ENCODE results near the gene TEDC2. TPM values are rescaled to one million over a fixed set of nuclear protein-coding genes. Genes with fewer than 3 reads are reported as not detected.
A peak's percentile ranks its signal among the peaks of the same experiment; 100 is the strongest.

Gene TEDC2
- total RNA-seq, 1 experiment from 2014 or later: 28.2 TPM

GRCh38 chr16:2468725-2469398 is 9.0 kb downstream of the TEDC2 start:
- H3K36me3 Mint-ChIP-seq (ENCODE audit: insufficient read depth, unreplicated experiment): peaks cover 40% of the 10 kb centered on the region
- CTCF ChIA-PET: interaction anchor here (0.6 to 1.0 kb wide), 3 partner anchors 9 to 220 kb away, joined by 3 to 6 read pairs (median 4); partner anchors contain the start of gene TEDC2
- H3K4me1 Mint-ChIP-seq (ENCODE audit: low read depth, unreplicated experiment): peaks cover 15% of the 10 kb centered on the region
- DNase-seq: no peak
- intact Hi-C loops (cut with micrococcal nuclease; ENCODE audit: unreplicated experiment): no loop called here
- no peak overlapping the region for H3K27ac Mint-ChIP-seq (ENCODE audit: unreplicated experiment)
- TF ChIP-seq CTCF (IDR thresholded peaks at IDR 0.05; ENCODE audit: unreplicated experiment): no peak
- no peaks in the 10 kb centered on the region for H3K9me3 Mint-ChIP-seq (ENCODE audit: low read depth, unreplicated experiment)
- peaks cover 44% of the 10 kb centered on the region for H3K27me3 Mint-ChIP-seq (ENCODE audit: unreplicated experiment)
- peak overlapping the region; percentile 74 for H3K4me3 Mint-ChIP-seq (ENCODE audit: low read depth, unreplicated experiment)
- BruUV-seq (replicated peaks): no TSS peak

- Mint-ChIP-seq H3K4me3 (ENCODE audit: low read depth, unreplicated experiment) (no peak overlapping the region), H3K27me3 (ENCODE audit: unreplicated experiment) (peaks cover 44% of the 10 kb centered on the region), H3K9me3 (ENCODE audit: low read depth, unreplicated experiment) (no peaks in the 10 kb centered on the region), H3K27ac (ENCODE audit: unreplicated experiment) (no peak overlapping the region), H3K36me3 (ENCODE audit: insufficient read depth, unreplicated experiment) (peaks cover 45% of the 10 kb centered on the region), H3K4me1 (ENCODE audit: low read depth, unreplicated experiment) (peaks cover 15% of the 10 kb centered on the region)
- intact Hi-C loops (cut with micrococcal nuclease; ENCODE audit: unreplicated experiment): no loop called here
- CTCF ChIA-PET: interaction anchor here (0.8 kb wide), 1 partner anchor 10 kb away, joined by 3 read pairs; the partner anchor contains the start of gene TEDC2
- TF ChIP-seq CTCF (IDR thresholded peaks at IDR 0.05; ENCODE audit: unreplicated experiment): no peak
- no TSS peak for BruUV-seq (replicated peaks)
- no peak for DNase-seq
These were observed 9.7 kb downstream of the TEDC2 start for GRCh38 chr16:2469399-2470233.

GRCh38 chr16:2470234-2470601 is 10.3 kb downstream of the TEDC2 start:
- peaks cover 50% of the 10 kb centered on the region for H3K36me3 Mint-ChIP-seq (ENCODE audit: insufficient read depth, unreplicated experiment)
- peaks cover 15% of the 10 kb centered on the region for H3K4me1 Mint-ChIP-seq (ENCODE audit: low read depth, unreplicated experiment)
- H3K27ac Mint-ChIP-seq (ENCODE audit: unreplicated experiment): no peak overlapping the region
- intact Hi-C loops (cut with micrococcal nuclease; ENCODE audit: unreplicated experiment): no loop called here
- BruUV-seq (replicated peaks): no TSS peak
- no peak for TF ChIP-seq CTCF (IDR thresholded peaks at IDR 0.05; ENCODE audit: unreplicated experiment)
- no peak overlapping the region for H3K4me3 Mint-ChIP-seq (ENCODE audit: low read depth, unreplicated experiment)
- CTCF ChIA-PET: interaction anchor here (0.8 kb wide), 1 partner anchor 10 kb away, joined by 3 read pairs; the partner anchor contains the start of gene TEDC2
- no peak for DNase-seq
- peaks cover 44% of the 10 kb centered on the region for H3K27me3 Mint-ChIP-seq (ENCODE audit: unreplicated experiment)
- no peaks in the 10 kb centered on the region for H3K9me3 Mint-ChIP-seq (ENCODE audit: low read depth, unreplicated experiment)

GRCh38 chr16:2470603-2471015 is 10.7 kb downstream of the TEDC2 start:
- CTCF ChIA-PET: interaction anchor here (0.7 to 0.8 kb wide), 2 partner anchors 11 to 127 kb away, joined by 3 to 9 read pairs; partner anchors contain the start of gene TEDC2
- peaks cover 15% of the 10 kb centered on the region for H3K4me1 Mint-ChIP-seq (ENCODE audit: low read depth, unreplicated experiment)
- no peak for DNase-seq
- H3K9me3 Mint-ChIP-seq (ENCODE audit: low read depth, unreplicated experiment): no peaks in the 10 kb centered on the region
- intact Hi-C loops (cut with micrococcal nuclease; ENCODE audit: unreplicated experiment): no loop called here
- peaks cover 44% of the 10 kb centered on the region for H3K27me3 Mint-ChIP-seq (ENCODE audit: unreplicated experiment)
- TF ChIP-seq CTCF (IDR thresholded peaks at IDR 0.05; ENCODE audit: unreplicated experiment): no peak
- BruUV-seq (replicated peaks): no TSS peak
- H3K27ac Mint-ChIP-seq (ENCODE audit: unreplicated experiment): no peak overlapping the region
- H3K36me3 Mint-ChIP-seq (ENCODE audit: insufficient read depth, unreplicated experiment): peaks cover 49% of the 10 kb centered on the region
- H3K4me3 Mint-ChIP-seq (ENCODE audit: low read depth, unreplicated experiment): no peak overlapping the region

Data from Calu3 (cell line).